ENCODE measurements around the gene ZNF646.

GRCh38 chr16:31087481-31087880 is 13.3 kb downstream of the ZNF646 start:
- TF ChIP-seq CTCF (IDR thresholded peaks at IDR 0.05; ENCODE audit: insufficient read depth, low read depth, low read length) = no peak
- TF ChIP-seq EZH2 (IDR thresholded peaks at IDR 0.05; ENCODE audit: insufficient read depth, low read length) = no peak
